ENCODE results near the gene ECSIT. TPM values are rescaled to one million over a fixed set of nuclear protein-coding genes. Genes with fewer than 3 reads are reported as not detected.

Gene ECSIT
- total and polyA plus RNA-seq, 10 donors = 30.2 to 55.1 (median 36.3) TPM

- peaks cover 0 to 19% (median 6%) of the 10 kb centered on the region in 6 donors for H3K4me1 ChIP-seq
- intact Hi-C loops (cut with DNase I; ENCODE audit: low total_unique reads) = no loop called here
- no peaks in the 10 kb centered on the region for H3K9me3 ChIP-seq
- peaks cover 0 to 37% (median 15%) of the 10 kb centered on the region in 7 donors for H3K27me3 ChIP-seq (replicated peaks in 1 of 7)
- H3K4me3 ChIP-seq = no peak overlapping the region
- no peak overlapping the region for H3K27ac ChIP-seq
- H3K36me3 ChIP-seq = no peaks in the 10 kb centered on the region
- no peak for TF ChIP-seq CTCF (IDR thresholded peaks at IDR 0.05 in 8 of 11, conservative IDR thresholded peaks at IDR 0.05 in 3 of 11)
- no peak for TF ChIP-seq POLR2AphosphoS5 (IDR thresholded peaks at IDR 0.05)
- no peak for TF ChIP-seq POLR2A (IDR thresholded peaks at IDR 0.05)
- no peak for DNase-seq
- WGBS, 5 donors = 47 to 58% (median 56%) methylated on average over 3 of the region's 3 CpGs
These were observed 12.3 kb upstream of the ECSIT start for GRCh38 chr19:11541238-11541637.

GRCh38 chr19:11540645-11541044, 11.7 kb upstream of the ECSIT start:
- TF ChIP-seq CTCF (IDR thresholded peaks at IDR 0.05 in 8 of 11, conservative IDR thresholded peaks at IDR 0.05 in 3 of 11) (no peak), POLR2AphosphoS5 (IDR thresholded peaks at IDR 0.05) (no peak), POLR2A (IDR thresholded peaks at IDR 0.05) (no peak)
- H3K27ac ChIP-seq = no peak overlapping the region
- DNase-seq = no peak
- WGBS, 5 donors = 69 to 88% (median 80%) methylated on average over 2 to 5 of the region's 5 CpGs
- intact Hi-C loops (cut with DNase I; ENCODE audit: low total_unique reads) = no loop called here
- no peak overlapping the region for H3K4me3 ChIP-seq
- peaks cover 0 to 25% (median 12%) of the 10 kb centered on the region in 6 donors for H3K4me1 ChIP-seq
- peaks cover 0 to 37% (median 15%) of the 10 kb centered on the region in 7 donors for H3K27me3 ChIP-seq (replicated peaks in 1 of 7)
- H3K36me3 ChIP-seq = no peaks in the 10 kb centered on the region
- H3K9me3 ChIP-seq = no peaks in the 10 kb centered on the region

GRCh38 chr19:11539495-11540365, 10.8 kb upstream of the ECSIT start:
- WGBS, 5 donors = 12 to 24% (median 14%) methylated on average over 19 to 36 of the region's 36 CpGs
- Histone ChIP-seq H3K4me3 (peak overlapping the region in 1 of 8 donors; percentile 22), H3K9me3 (no peaks in the 10 kb centered on the region), H3K27ac (peak overlapping the region in 1 of 8 donors; percentile 48), H3K4me1 (peaks cover 0 to 34% (median 16%) of the 10 kb centered on the region in 6 donors), H3K27me3 (replicated peaks in 1 of 7) (peaks cover 0 to 37% (median 15%) of the 10 kb centered on the region in 7 donors), H3K36me3 (no peaks in the 10 kb centered on the region)
- TF ChIP-seq POLR2AphosphoS5 (IDR thresholded peaks at IDR 0.05) (no peak), POLR2A (IDR thresholded peaks at IDR 0.05) (no peak), CTCF (IDR thresholded peaks at IDR 0.05 in 8 of 11, conservative IDR thresholded peaks at IDR 0.05 in 3 of 11) (no peak)
- intact Hi-C loops (cut with DNase I; ENCODE audit: low total_unique reads) = no loop called here
- DNase-seq = no peak
